Measurements from ENCODE around the gene ALDOA.

ALDOA gene

DNA sequence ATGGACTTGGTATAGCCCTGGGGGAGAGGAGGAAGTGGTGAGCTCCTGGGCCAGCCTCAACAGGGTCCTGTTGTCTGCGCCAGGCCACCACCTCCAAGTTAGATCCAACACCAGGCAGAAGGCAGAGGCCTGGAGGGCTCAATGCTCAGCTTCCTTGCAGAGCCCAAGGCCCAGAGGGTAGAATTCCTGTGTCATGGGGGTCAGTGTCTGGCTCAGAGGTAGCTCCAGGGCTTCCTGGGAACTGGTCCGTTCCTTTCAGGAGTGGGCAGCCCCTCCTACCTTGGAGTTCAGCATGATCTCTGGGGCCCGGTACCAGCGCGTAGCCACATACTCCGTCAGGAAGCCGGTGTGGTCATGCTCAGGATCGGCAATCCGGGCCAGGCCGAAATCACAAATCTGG is 52.2 kb downstream of the ALDOA start:
- DNase-seq, result no peak

DNA sequence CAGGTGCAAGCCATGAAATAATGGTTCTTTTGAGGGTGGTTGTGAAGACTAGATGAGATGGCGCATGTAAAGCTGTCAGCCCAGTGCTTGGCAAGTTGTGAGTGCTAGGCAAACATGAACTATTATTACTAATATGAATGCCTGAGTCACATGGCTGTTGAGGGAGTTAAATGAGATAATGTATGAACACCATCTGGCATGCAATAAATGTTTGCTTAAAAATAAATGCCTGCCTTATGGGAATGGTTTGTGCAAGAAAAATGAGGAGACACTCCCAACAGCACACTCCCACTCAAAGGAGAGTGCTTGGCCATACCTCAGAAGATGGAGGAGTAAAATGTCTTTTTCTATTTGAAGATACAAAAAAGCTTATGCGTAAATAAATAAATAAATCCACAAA is 53.9 kb downstream of the ALDOA start:
- no peak for DNase-seq

Data from SHP77 (cell line).